Putamen (tissue), 1 donor: ENCODE data around the gene RFX7.

Experiments
- DNase-seq: peaks from one replicate; pipeline ENCODE4 v3.0.0-alpha.2; 2016; ENCODE audit warnings: low spot score

The RFX7 gene

GRCh38 chr15:56244038-56244810, 545 bp upstream of the RFX7 start:
- DNase-seq, result peak; percentile 78

- DNase-seq, result no peak
Observed at GRCh38 chr15:56242576-56243162, 1.0 kb downstream of the RFX7 start.

GRCh38 chr15:56241374-56242105, 2.1 kb downstream of the RFX7 start:
- DNase-seq, result no peak

GRCh38 chr15:56240390-56240789, 3.3 kb downstream of the RFX7 start:
- DNase-seq, result no peak

- no peak for DNase-seq
Observed at GRCh38 chr15:56236197-56236596, 7.5 kb downstream of the RFX7 start.

GRCh38 chr15:56234804-56235203, 8.9 kb downstream of the RFX7 start:
- no peak for DNase-seq

GRCh38 chr15:56233549-56233948, 10.1 kb downstream of the RFX7 start:
- no peak for DNase-seq

- no peak for DNase-seq
Observed at GRCh38 chr15:56232058-56232457, 11.6 kb downstream of the RFX7 start.

- no peak for DNase-seq
Observed at GRCh38 chr15:56228854-56229253, 14.8 kb downstream of the RFX7 start.

GRCh38 chr15:56228352-56228751, 15.3 kb downstream of the RFX7 start:
- DNase-seq, result no peak

GRCh38 chr15:56227780-56228179, 15.9 kb downstream of the RFX7 start:
- no peak for DNase-seq

- no peak for DNase-seq
Observed at GRCh38 chr15:56227306-56227705, 16.4 kb downstream of the RFX7 start.

- no peak for DNase-seq
Observed at GRCh38 chr15:56225520-56225919, 18.2 kb downstream of the RFX7 start.

- DNase-seq, result no peak
Observed at GRCh38 chr15:56222302-56222701, 21.4 kb downstream of the RFX7 start.

- no peak for DNase-seq
Observed at GRCh38 chr15:56217341-56217740, 26.3 kb downstream of the RFX7 start.

GRCh38 chr15:56215769-56216168, 27.9 kb downstream of the RFX7 start:
- DNase-seq, result no peak

- no peak for DNase-seq
Observed at GRCh38 chr15:56211960-56212550, 31.6 kb downstream of the RFX7 start.

- no peak for DNase-seq
Observed at GRCh38 chr15:56211064-56211463, 32.6 kb downstream of the RFX7 start.

- no peak for DNase-seq
Observed at GRCh38 chr15:56208641-56209155, 35.0 kb downstream of the RFX7 start.

- no peak for DNase-seq
Observed at GRCh38 chr15:56208185-56208584, 35.5 kb downstream of the RFX7 start.

- DNase-seq, result no peak
Observed at GRCh38 chr15:56207711-56208110, 36.0 kb downstream of the RFX7 start.

- DNase-seq, result no peak
Observed at GRCh38 chr15:56207092-56207491, 36.6 kb downstream of the RFX7 start.
